Glutamatergic neuron (in vitro differentiated cells): ENCODE measurements around the gene CD8A. TPM values are rescaled to one million over a fixed set of nuclear protein-coding genes. Genes with fewer than 3 reads are reported as not detected.

Source experiments
- DNase-seq: peaks from one replicate; pipeline ENCODE4 v3.0.0; 2022
- H3K27ac Mint-ChIP-seq: one replicate; pipeline ENCODE4 v1.8.0; 2020; ENCODE audit warnings: mild to moderate bottlenecking, mixed read lengths, inconsistent platforms; ENCODE audit not compliant: unreplicated experiment
- H3K27me3 Mint-ChIP-seq: one replicate; pipeline ENCODE4 v1.8.0; 2020; ENCODE audit warnings: mild to moderate bottlenecking, moderate library complexity, mixed read lengths, inconsistent platforms; ENCODE audit not compliant: unreplicated experiment
- H3K36me3 Mint-ChIP-seq: one replicate; pipeline ENCODE4 v1.8.0; 2020; ENCODE audit warnings: mild to moderate bottlenecking, mixed read lengths, inconsistent platforms; ENCODE audit not compliant: unreplicated experiment
- H3K4me1 Mint-ChIP-seq: one replicate; pipeline ENCODE4 v1.8.0; 2020; ENCODE audit warnings: mild to moderate bottlenecking, low read depth, mixed read lengths, inconsistent platforms; ENCODE audit not compliant: unreplicated experiment
- H3K4me3 Mint-ChIP-seq: one replicate; pipeline ENCODE4 v1.8.0; 2020; ENCODE audit warnings: mild to moderate bottlenecking, mixed read lengths, inconsistent platforms; ENCODE audit not compliant: unreplicated experiment
- H3K9me3 Mint-ChIP-seq: one replicate; pipeline ENCODE4 v1.8.0; 2020; ENCODE audit warnings: mild to moderate bottlenecking, moderate library complexity, mixed read lengths, inconsistent platforms; ENCODE audit not compliant: unreplicated experiment
- total RNA-seq: library from RNA; stranded (reverse); fragmentation: NEBNext Ultra II Directional; extraction: Animal tissue kit (Norgen Biotek cat#: 25700); gene quantifications from one replicate; pipeline ENCODE4 v1.2.1, GENCODE V29; 2021; ENCODE audit not compliant: unreplicated experiment
- TF ChIP-seq, protein P1 (sequence below): fragments of 200-600 bp; sonication (generic); IDR thresholded peaks from one replicate; pipeline ENCODE4 v1.5.0; 2021; ENCODE audit not compliant: partially characterized antibody, unreplicated experiment

The CD8A gene
- total RNA-seq, 1 donor from 2014 or later = 0.59 TPM

DNA sequence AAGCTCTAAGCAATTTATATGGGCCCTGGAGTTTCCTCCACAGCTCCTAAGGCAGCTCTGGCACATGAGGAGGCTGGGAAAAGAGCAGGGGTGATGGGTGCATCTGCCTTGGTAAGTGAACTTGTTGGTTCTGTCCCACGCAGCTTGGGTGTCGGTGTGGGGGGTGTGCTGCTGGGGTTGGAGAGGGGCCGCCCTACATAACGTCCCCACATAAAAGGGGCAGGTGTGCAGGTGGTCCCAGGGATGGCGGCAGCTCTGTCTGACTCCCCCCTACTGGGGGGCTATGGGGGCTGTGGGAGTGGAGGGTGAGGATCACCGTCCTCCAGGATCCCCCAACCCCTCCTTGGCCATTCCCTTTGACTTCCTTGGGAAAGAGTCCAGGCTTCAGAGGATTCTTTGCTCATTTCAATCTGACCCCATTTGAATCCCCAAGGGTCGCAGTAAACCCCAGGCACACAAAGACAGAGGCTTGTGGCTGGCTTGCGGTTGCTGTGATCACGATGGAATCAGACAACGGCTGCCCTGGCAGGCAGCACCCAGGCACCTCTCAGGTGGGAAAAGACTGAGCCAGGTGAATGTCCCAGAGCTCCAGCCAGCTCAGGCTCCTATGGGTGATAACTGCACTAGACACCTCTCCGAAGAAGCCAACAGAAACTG lies 34.5 kb upstream of the CD8A start:
- TF ChIP-seq, protein P1, sequence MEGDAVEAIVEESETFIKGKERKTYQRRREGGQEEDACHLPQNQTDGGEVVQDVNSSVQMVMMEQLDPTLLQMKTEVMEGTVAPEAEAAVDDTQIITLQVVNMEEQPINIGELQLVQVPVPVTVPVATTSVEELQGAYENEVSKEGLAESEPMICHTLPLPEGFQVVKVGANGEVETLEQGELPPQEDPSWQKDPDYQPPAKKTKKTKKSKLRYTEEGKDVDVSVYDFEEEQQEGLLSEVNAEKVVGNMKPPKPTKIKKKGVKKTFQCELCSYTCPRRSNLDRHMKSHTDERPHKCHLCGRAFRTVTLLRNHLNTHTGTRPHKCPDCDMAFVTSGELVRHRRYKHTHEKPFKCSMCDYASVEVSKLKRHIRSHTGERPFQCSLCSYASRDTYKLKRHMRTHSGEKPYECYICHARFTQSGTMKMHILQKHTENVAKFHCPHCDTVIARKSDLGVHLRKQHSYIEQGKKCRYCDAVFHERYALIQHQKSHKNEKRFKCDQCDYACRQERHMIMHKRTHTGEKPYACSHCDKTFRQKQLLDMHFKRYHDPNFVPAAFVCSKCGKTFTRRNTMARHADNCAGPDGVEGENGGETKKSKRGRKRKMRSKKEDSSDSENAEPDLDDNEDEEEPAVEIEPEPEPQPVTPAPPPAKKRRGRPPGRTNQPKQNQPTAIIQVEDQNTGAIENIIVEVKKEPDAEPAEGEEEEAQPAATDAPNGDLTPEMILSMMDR = no peak
- H3K9me3 Mint-ChIP-seq = no peaks in the 10 kb centered on the region
- H3K36me3 Mint-ChIP-seq = no peaks in the 10 kb centered on the region
- peaks cover 3% of the 10 kb centered on the region for H3K27me3 Mint-ChIP-seq
- no peaks in the 10 kb centered on the region for H3K4me1 Mint-ChIP-seq
- DNase-seq = no peak
- H3K4me3 Mint-ChIP-seq = no peak overlapping the region
- no peak overlapping the region for H3K27ac Mint-ChIP-seq

DNA sequence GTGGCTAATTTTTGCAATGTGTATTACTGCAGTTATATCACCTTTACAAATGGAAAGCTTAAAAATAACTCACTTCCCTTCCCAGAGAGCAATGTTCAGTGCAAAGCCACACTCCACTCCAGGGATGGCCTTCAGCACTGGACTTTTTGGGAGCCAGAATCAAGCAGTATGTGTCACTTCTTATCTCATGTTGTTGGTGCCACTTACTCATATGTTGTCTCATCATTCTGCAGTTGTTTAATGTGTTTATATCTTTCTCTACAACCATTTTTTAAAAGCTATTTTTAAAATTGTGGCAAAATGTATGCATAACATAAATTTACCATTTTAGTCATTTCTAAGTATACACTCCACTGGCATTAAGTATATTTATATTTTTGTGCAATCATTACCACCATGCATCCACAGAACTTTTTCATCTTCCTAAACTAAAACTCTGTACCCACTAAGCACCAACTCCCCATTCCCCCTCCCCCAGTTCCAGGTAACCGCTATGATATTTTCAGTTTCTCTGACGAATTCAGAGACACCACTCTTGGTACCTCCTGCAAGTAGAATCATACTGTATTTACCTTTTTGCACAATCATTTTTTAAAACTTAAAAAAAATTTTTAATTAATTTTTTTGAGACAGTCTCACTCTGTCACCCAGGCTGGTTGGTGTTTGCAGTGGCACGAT lies 32.1 kb upstream of the CD8A start:
- H3K27me3 Mint-ChIP-seq = peaks cover 3% of the 10 kb centered on the region

DNA sequence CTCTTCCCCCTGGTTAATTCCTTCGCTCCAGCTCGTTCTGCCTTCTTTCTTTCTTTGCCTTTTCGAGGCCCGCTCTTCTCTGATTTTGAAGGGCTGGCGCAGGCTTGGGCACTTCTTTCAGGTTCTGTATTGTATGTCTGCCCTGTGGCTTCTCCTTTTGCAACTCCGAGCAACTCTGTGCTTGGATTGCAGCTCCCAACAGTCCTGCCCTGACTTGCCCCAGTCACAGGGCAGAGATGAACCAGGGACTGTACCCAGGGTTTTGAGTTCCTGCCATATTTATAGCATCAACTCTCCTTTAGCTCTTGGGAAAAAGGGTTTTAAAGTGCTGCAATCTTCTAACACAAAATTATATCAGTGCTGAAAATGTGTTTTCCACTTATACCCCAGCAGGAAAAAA lies 31.1 kb upstream of the CD8A start:
- Mint-ChIP-seq H3K9me3 (no peaks in the 10 kb centered on the region), H3K36me3 (no peaks in the 10 kb centered on the region), H3K27ac (no peak overlapping the region), H3K4me1 (no peaks in the 10 kb centered on the region), H3K27me3 (no peaks in the 10 kb centered on the region), H3K4me3 (no peak overlapping the region)
- DNase-seq = no peak
- TF ChIP-seq, protein P1 = no peak

More for the DNA sequence above, 32.1 kb upstream of the CD8A start:
- no peak for DNase-seq
- Mint-ChIP-seq H3K36me3 (no peaks in the 10 kb centered on the region), H3K27ac (no peak overlapping the region), H3K4me3 (no peak overlapping the region), H3K9me3 (no peaks in the 10 kb centered on the region), H3K4me1 (no peaks in the 10 kb centered on the region)
- TF ChIP-seq, protein P1 = no peak

DNA sequence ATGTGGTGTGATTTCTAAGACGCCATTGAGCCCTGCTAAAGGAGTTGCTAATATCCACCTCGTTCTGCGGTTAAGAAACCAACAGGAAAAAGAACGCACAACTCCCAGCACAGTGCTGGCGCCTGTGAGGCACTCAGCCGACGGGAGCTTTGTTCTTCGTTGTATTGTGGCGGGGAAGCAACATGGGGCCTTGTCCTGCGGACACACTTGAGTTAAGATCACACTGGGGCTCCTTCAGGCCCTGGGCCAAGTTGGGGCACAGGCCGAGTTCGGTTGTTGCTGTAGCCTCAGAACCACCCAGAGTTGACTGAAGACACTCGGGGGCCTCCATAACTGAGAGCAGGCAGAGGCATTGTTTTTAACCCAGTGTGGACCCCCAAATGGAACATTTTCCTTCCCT lies 30.6 kb upstream of the CD8A start:
- H3K9me3 Mint-ChIP-seq = no peaks in the 10 kb centered on the region
- H3K27ac Mint-ChIP-seq = no peak overlapping the region
- H3K27me3 Mint-ChIP-seq = no peaks in the 10 kb centered on the region
- TF ChIP-seq, protein P1 = no peak
- no peaks in the 10 kb centered on the region for H3K4me1 Mint-ChIP-seq
- H3K4me3 Mint-ChIP-seq = no peak overlapping the region
- no peak for DNase-seq
- no peaks in the 10 kb centered on the region for H3K36me3 Mint-ChIP-seq

DNA sequence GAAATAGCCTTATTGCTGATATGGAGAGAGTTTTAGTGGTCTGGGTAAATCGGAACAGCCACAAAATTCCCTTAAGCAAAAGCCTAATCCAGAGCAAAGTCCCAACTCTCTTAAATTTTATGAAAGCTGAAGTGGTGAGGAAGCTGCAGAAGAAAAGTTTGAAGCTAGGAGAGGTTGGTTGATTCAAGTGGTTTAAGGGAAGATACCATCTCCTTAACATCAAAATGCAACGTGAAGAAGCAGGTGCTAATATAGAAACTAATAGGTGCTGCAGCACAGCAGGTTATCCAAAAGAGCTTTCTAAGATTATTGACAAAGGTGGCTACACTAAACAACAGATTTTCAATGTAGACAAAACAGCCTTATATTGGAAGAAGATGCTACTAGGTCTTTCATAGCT lies 28.2 kb upstream of the CD8A start:
- Mint-ChIP-seq H3K27me3 (no peaks in the 10 kb centered on the region), H3K9me3 (no peaks in the 10 kb centered on the region), H3K4me1 (no peaks in the 10 kb centered on the region), H3K27ac (no peak overlapping the region), H3K4me3 (no peak overlapping the region), H3K36me3 (no peaks in the 10 kb centered on the region)
- no peak for DNase-seq
- TF ChIP-seq, protein P1 = no peak
